HL-60 (cell line): ENCODE data around the gene GAL3ST1.
"Not testable (repeated sequence)": the region's sequence is repeated elsewhere in the genome, so short reads cannot be mapped to it uniquely, and the experiment has no call there.

ENCODE experiments used
- DNase-seq, 2 experiments: peaks; one replicate each; pipeline ENCODE4 v3.0.0-alpha.2; 2010 to 2020; ENCODE audit warnings: low read depth in 1 of 2, low spot score in 1 of 2
- H3K27ac ChIP-seq: fragments of 250-450 bp; sonication (Bioruptor Pico); replicated peaks from 2 replicates; pipeline ENCODE4 v1.5.1; 2020; ENCODE audit warnings: mild to moderate bottlenecking, moderate library complexity
- H3K27me3 ChIP-seq: fragments of 250-450 bp; sonication (Bioruptor Pico); 2 replicates; pipeline ENCODE4 v1.5.1; 2021; ENCODE audit warnings: mild to moderate bottlenecking, moderate library complexity; ENCODE audit not compliant: insufficient read depth, poor library complexity, severe bottlenecking
- H3K4me3 ChIP-seq: replicated peaks from 2 replicates; pipeline ENCODE4 v1.5.1; 2011; ENCODE audit warnings: mild to moderate bottlenecking, control low read depth, low read length; ENCODE audit not compliant: insufficient read depth
- CTCF ChIP-seq: IDR thresholded peaks from one replicate; pipeline ENCODE4 v1.5.1; 2011; ENCODE audit warnings: low read length, control low read depth, inconsistent platforms; ENCODE audit not compliant: insufficient read depth
- GABPA ChIP-seq: IDR thresholded peaks from 2 replicates; pipeline ENCODE4 v1.6.1; 2012; ENCODE audit warnings: low read depth
- POLR2AphosphoS5 ChIP-seq: IDR thresholded peaks from 2 replicates; pipeline ENCODE4 v1.6.1; 2012; ENCODE audit warnings: low read depth
- SPI1 ChIP-seq: IDR thresholded peaks from 2 replicates; pipeline ENCODE4 v1.6.1; 2012; ENCODE audit warnings: low read depth, mild to moderate bottlenecking, borderline replicate concordance
- TF ChIP-seq, protein P1 (sequence below): IDR thresholded peaks from 2 replicates; pipeline ENCODE4 v1.6.1; 2012; ENCODE audit warnings: low read depth; ENCODE audit not compliant: insufficient replicate concordance

The GAL3ST1 gene

DNA sequence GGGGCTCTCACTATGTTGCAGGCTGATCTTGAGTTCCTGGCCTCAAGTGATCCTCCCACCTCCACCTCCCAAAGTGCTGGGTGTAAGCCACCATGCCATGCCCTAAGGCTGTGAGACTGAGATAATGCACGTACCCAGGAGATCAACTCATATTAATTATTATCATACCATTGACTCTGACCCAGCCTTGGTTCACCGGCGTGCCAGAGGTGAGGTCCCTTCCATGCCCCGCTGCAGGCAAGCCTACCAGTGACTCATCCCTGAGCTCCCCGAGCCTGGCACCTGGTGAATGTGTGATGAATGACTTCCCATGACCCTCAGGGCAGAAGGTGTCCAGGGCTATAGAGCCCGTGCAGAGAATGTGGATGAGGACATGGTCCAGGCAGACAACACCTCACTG, 12.1 kb downstream of the GAL3ST1 start:
- TF ChIP-seq POLR2AphosphoS5, result no peak
- no peak for TF ChIP-seq CTCF
- TF ChIP-seq SPI1, result no peak
- TF ChIP-seq GABPA, result no peak
- TF ChIP-seq, protein P1, sequence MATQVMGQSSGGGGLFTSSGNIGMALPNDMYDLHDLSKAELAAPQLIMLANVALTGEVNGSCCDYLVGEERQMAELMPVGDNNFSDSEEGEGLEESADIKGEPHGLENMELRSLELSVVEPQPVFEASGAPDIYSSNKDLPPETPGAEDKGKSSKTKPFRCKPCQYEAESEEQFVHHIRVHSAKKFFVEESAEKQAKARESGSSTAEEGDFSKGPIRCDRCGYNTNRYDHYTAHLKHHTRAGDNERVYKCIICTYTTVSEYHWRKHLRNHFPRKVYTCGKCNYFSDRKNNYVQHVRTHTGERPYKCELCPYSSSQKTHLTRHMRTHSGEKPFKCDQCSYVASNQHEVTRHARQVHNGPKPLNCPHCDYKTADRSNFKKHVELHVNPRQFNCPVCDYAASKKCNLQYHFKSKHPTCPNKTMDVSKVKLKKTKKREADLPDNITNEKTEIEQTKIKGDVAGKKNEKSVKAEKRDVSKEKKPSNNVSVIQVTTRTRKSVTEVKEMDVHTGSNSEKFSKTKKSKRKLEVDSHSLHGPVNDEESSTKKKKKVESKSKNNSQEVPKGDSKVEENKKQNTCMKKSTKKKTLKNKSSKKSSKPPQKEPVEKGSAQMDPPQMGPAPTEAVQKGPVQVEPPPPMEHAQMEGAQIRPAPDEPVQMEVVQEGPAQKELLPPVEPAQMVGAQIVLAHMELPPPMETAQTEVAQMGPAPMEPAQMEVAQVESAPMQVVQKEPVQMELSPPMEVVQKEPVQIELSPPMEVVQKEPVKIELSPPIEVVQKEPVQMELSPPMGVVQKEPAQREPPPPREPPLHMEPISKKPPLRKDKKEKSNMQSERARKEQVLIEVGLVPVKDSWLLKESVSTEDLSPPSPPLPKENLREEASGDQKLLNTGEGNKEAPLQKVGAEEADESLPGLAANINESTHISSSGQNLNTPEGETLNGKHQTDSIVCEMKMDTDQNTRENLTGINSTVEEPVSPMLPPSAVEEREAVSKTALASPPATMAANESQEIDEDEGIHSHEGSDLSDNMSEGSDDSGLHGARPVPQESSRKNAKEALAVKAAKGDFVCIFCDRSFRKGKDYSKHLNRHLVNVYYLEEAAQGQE, result no peak
- H3K27ac ChIP-seq, result no peak overlapping the region

GRCh38 chr22:30561402-30562189, 12.9 kb downstream of the GAL3ST1 start:
- H3K4me3 ChIP-seq, result no peak overlapping the region
- no peak for DNase-seq
- H3K27me3 ChIP-seq, result peaks cover 2% of the 10 kb centered on the region
- TF ChIP-seq POLR2AphosphoS5 (no peak), SPI1 (no peak), CTCF (no peak), GABPA (no peak)
- TF ChIP-seq, protein P1, result no peak
- no peak overlapping the region for H3K27ac ChIP-seq

More for the DNA sequence above, 12.1 kb downstream of the GAL3ST1 start:
- no peak overlapping the region for H3K4me3 ChIP-seq
- no peak for DNase-seq
- H3K27me3 ChIP-seq, result peaks cover 2% of the 10 kb centered on the region

DNA sequence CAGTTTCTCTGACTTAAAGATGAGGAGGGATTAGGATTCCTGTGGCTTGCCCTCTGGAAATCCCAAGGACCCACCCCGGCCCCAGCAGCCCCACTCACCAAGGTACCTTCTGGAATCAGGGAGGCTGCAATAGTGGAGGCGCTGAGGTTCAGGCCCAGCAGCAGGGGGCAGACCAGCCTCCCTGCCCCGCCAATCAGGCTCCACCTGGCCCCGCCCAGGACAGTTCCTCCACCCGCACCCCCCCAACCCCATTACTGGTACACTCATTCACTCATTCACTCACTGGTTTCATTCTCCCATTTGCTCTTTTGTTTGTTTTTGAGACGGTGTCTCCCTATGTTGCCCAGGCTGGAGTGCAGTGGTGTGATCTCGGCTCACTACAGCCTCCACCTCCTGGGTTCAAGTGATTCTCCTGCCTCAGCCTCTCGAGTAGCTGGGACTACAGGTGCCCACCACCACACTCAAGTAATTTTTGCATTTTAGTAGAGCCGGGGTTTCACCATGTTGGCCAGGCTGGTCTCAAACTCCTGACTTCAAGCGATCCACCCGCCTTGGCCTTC, 13.7 kb downstream of the GAL3ST1 start:
- not testable (repeated sequence) for DNase-seq, H3K27ac ChIP-seq, H3K27me3 ChIP-seq, H3K4me3 ChIP-seq

DNA sequence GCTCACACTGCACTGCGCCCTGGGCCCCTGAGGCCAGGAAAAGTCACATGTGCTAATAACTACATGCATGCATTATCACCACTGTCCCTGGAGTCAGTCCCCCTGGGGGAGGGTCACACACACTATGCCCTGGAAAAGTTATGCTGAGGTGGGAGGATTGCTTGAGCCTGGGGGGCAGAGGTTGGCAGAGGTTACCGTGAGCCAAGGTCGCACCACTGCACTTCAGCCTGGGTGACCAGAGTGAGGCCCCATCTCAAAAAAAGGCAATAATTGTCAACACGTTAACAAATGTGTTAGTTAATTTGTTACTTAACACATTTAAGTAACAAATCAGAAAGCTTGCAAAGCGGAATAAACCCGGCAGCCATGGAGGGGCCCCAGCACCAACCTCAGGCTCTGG, 14.6 kb downstream of the GAL3ST1 start:
- TF ChIP-seq, protein P1, result no peak
- TF ChIP-seq POLR2AphosphoS5 (no peak), GABPA (no peak), SPI1 (no peak), CTCF (no peak)
- no peak overlapping the region for H3K27ac ChIP-seq
- no peaks in the 10 kb centered on the region for H3K27me3 ChIP-seq
- no peak overlapping the region for H3K4me3 ChIP-seq
- no peak for DNase-seq
